ENCODE data around the gene HLA-B.

HLA-B gene

DNA sequence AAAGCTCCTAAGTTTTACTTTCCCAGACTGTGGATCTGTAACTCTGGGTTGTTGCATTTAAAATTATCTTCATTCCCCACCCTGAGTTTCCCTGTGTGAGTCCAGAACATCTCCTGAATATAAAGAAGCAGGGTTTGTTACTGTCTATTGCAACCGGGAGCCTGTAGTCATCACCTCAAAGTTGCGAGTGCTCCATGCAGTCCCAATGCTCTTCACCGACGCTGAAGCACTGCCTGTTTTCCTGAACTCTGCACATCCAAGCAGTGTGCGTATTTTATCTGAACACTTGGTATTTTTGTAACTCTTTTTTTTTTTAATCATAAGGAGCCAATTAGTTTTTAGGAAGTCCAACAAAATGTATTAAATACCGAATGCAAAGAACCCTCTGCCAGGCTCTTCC is 907 bp upstream of the HLA-B start:
- no peak overlapping the region for H3K27ac ChIP-seq
- TF ChIP-seq, protein P1, sequence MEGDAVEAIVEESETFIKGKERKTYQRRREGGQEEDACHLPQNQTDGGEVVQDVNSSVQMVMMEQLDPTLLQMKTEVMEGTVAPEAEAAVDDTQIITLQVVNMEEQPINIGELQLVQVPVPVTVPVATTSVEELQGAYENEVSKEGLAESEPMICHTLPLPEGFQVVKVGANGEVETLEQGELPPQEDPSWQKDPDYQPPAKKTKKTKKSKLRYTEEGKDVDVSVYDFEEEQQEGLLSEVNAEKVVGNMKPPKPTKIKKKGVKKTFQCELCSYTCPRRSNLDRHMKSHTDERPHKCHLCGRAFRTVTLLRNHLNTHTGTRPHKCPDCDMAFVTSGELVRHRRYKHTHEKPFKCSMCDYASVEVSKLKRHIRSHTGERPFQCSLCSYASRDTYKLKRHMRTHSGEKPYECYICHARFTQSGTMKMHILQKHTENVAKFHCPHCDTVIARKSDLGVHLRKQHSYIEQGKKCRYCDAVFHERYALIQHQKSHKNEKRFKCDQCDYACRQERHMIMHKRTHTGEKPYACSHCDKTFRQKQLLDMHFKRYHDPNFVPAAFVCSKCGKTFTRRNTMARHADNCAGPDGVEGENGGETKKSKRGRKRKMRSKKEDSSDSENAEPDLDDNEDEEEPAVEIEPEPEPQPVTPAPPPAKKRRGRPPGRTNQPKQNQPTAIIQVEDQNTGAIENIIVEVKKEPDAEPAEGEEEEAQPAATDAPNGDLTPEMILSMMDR (IDR thresholded peaks at IDR 0.05): no peak
- no peak for TF ChIP-seq ZFX (IDR thresholded peaks at IDR 0.05; ENCODE audit: borderline replicate concordance)

GRCh38 chr6:31356216-31356945 is 598 bp downstream of the HLA-B start:
- no peak for TF ChIP-seq ZFX (IDR thresholded peaks at IDR 0.05; ENCODE audit: borderline replicate concordance)
- TF ChIP-seq, protein P1 (IDR thresholded peaks at IDR 0.05): peak; percentile 10; the same call in 1 of the 2 replicates

GRCh38 chr6:31355583-31355948 is 1.4 kb downstream of the HLA-B start:
- TF ChIP-seq, protein P1 (IDR thresholded peaks at IDR 0.05): no peak
- TF ChIP-seq ZFX (IDR thresholded peaks at IDR 0.05; ENCODE audit: borderline replicate concordance): no peak

More at GRCh38 chr6:31356216-31356945, 598 bp downstream of the HLA-B start:
- H3K27ac ChIP-seq: no peak overlapping the region

GRCh38 chr6:31354864-31355582 is 2.0 kb downstream of the HLA-B start:
- TF ChIP-seq ZFX (IDR thresholded peaks at IDR 0.05; ENCODE audit: borderline replicate concordance): no peak
- no peak overlapping the region for H3K27ac ChIP-seq

More at GRCh38 chr6:31355583-31355948, 1.4 kb downstream of the HLA-B start:
- no peak overlapping the region for H3K27ac ChIP-seq

- no peak overlapping the region for H3K27ac ChIP-seq
- TF ChIP-seq, protein P1 (IDR thresholded peaks at IDR 0.05): no peak
- TF ChIP-seq ZFX (IDR thresholded peaks at IDR 0.05; ENCODE audit: borderline replicate concordance): no peak
These were observed 2.7 kb downstream of the HLA-B start for GRCh38 chr6:31354158-31354863.

GRCh38 chr6:31353384-31353945 is 3.5 kb downstream of the HLA-B start:
- no peak overlapping the region for H3K27ac ChIP-seq
- TF ChIP-seq ZFX (IDR thresholded peaks at IDR 0.05; ENCODE audit: borderline replicate concordance): no peak
- TF ChIP-seq, protein P1 (IDR thresholded peaks at IDR 0.05): no peak

DNA sequence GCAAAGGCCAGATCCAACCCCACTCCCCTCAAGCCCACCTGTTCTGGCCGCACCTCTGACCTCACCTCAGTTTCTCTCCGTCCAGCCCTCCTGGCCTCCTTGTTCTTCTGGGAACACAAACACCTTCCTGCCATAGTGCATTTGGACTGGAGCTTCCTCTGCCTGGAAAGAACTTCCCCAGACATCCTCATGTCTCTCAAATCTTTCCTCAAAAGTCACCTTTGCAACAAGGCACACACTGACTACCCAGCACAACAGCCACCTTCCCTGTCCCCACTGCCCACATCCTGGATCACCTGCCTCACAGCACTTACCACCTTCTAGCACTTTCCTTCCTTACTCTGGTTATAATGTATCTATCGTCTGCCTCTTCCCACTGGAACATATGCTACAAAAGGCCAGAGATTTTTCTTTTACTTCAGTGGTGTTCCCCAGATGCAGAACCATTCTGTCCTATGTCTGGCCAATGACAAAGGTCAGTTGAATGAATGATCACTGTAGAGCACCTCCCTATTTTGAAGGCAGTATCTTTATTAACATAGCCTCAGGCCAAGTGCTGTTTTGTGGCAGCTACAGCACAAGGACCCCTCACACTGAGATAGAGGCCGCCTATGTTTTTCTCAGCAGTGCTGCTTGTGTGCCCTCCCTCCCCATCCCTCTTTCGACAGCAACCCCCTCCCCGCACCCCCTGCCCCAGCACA is 4.1 kb downstream of the HLA-B start:
- no peak overlapping the region for H3K27ac ChIP-seq
- TF ChIP-seq, protein P1 (IDR thresholded peaks at IDR 0.05): no peak
- TF ChIP-seq ZFX (IDR thresholded peaks at IDR 0.05; ENCODE audit: borderline replicate concordance): no peak

Data from 22Rv1 (cell line).